Thyroid gland (tissue), 4 donors: ENCODE results near the gene SYNDIG1L.

Source experiments
- POLR2A ChIP-seq, 2 donors: fragments of 450-650 bp; IDR thresholded peaks; one replicate each; pipeline ENCODE4 v1.6.1; 2017; ENCODE audit warnings: antibody characterized with exemption in 2 of 2, mild to moderate bottlenecking in 2 of 2, moderate library complexity in 1 of 2
- TF ChIP-seq, protein P1 (sequence below), 6 experiments: fragments of 200-600 bp in 3 of 6; fragments of 450-650 bp in 3 of 6; sonication (generic) in 3 of 6; IDR thresholded peaks; one replicate each; pipeline ENCODE4 v1.5.1; 2016 to 2019; ENCODE audit warnings: antibody characterized with exemption in 6 of 6, mild to moderate bottlenecking in 2 of 6, inconsistent platforms in 1 of 6, moderate library complexity in 1 of 6

DNA sequence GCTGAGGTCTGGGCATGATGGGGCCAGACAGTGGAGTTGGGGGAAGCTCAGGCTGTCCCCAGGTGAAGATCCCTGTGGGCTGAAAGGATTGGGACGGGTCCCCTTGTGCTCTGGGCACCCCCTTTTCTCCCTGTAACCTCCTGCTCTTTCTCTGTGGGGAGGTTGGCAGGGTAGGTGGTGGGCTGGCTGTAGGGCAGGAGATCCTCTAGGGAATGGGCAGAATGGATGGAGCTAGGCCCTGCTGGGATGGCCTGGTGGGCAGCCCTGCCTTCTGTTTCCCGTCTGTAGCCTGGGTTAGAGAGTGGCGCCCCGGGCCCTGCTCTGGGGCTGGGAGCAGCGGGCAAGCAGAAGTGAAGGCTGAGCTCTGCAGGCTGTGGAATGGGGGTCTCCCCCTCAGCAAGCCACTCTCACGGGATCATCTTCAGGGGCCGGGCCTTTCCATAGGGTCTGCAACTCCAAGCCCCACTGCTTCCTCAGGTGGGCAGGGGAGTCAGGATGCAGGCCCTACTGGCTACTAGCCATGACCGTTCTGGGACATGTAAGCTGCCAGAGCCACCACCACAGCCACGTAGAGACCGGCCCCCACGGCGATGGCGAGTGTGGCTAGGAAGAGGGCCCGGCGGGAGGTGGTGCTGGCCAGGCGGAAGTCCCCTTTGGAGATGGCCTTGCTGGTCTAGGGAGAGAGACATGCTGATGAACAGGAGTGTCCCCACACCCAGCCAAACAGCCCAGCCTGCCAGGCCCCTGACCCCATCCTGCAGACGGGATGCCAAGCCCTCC, 18.8 kb downstream of the SYNDIG1L start:
- TF ChIP-seq, protein P1, sequence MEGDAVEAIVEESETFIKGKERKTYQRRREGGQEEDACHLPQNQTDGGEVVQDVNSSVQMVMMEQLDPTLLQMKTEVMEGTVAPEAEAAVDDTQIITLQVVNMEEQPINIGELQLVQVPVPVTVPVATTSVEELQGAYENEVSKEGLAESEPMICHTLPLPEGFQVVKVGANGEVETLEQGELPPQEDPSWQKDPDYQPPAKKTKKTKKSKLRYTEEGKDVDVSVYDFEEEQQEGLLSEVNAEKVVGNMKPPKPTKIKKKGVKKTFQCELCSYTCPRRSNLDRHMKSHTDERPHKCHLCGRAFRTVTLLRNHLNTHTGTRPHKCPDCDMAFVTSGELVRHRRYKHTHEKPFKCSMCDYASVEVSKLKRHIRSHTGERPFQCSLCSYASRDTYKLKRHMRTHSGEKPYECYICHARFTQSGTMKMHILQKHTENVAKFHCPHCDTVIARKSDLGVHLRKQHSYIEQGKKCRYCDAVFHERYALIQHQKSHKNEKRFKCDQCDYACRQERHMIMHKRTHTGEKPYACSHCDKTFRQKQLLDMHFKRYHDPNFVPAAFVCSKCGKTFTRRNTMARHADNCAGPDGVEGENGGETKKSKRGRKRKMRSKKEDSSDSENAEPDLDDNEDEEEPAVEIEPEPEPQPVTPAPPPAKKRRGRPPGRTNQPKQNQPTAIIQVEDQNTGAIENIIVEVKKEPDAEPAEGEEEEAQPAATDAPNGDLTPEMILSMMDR (IDR thresholded peaks at IDR 0.05) = no peak
- TF ChIP-seq POLR2A (IDR thresholded peaks at IDR 0.05) = no peak
